Measurements from ENCODE around the gene MATR3.
"Not testable (repeated sequence)": the region's sequence is repeated elsewhere in the genome, so short reads cannot be mapped to it uniquely, and the experiment has no call there.

MATR3 gene

DNA sequence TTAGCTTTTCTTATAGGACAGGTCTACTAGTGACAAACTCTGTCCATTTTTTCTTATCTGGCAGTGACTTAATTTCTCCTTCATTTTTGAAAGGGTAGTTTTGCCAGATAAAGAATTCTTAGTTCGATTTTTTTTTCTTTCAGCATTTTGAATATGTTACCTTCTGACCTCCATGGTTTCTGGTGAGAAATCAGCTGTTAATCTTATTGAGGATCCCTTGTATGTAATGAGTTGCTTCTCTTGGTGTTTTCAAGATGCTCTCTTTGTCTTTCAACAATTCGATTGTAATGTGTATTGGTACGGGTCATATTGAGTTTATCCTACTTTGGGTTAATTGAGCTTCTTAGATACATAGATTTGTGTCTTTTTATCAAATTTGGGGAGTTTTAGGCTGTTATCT lies 60.6 kb downstream of the MATR3 start:
- DNase-seq (ENCODE audit: low read depth) = no peak

DNA sequence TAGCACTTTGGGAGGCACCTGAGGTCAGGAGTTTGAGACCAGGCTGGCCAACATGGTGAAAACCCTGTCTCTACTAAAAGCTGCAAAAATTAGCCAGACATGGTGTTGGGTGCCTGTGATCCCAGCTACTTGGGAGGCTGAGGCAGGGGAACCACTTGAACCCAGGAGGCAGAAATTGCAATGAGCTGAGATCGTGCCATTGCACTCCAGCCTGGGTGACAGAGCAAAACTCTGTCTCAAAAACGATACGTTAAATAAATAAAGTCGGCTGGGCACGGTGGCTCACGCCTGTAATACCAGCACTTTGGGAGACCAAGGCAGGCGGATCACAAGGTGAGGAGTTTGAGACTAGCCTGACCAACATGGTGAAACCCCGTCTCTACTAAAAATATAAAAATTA lies 62.4 kb downstream of the MATR3 start:
- not testable (repeated sequence) for DNase-seq (ENCODE audit: low read depth)

DNA sequence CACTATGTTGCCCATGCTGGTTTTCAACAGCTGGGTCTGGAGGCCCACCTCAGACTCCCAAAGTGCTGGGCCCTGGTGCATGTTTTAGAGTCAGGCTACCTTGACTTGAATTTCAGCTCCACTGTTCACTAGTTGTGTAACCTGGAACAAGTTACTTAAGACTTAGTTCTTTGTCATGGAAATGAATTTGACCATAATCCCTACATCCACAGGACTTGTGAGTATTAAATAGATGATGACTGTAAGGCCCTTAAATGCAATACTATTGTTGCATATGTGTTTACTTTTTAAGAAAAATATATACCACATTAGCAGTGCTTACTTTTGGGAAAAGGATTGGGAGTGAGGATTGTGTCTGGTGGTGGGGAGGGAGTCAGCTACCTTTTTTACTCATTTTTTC lies 64.5 kb downstream of the MATR3 start:
- no peak for DNase-seq (ENCODE audit: low read depth)

DNA sequence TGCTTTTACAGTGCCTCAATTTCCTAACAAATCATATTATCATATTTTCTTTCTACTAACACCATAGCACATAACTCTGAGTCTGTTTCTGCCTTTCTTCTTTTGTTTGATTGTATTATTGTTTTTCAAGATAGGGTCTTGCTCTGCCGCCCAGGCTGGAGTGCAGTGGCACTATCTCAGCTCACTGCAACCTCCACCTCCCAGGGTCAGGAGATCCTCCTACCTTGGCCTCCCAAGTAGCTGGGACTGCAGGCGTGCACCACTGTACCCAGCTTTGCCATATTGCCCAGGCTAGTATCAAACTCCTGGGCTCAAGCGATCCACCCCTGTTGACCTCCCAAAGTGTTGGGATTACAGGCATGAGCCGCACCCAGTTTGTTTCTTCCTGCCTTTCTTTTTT lies 66.8 kb downstream of the MATR3 start:
- DNase-seq (ENCODE audit: low read depth) = no peak

DNA sequence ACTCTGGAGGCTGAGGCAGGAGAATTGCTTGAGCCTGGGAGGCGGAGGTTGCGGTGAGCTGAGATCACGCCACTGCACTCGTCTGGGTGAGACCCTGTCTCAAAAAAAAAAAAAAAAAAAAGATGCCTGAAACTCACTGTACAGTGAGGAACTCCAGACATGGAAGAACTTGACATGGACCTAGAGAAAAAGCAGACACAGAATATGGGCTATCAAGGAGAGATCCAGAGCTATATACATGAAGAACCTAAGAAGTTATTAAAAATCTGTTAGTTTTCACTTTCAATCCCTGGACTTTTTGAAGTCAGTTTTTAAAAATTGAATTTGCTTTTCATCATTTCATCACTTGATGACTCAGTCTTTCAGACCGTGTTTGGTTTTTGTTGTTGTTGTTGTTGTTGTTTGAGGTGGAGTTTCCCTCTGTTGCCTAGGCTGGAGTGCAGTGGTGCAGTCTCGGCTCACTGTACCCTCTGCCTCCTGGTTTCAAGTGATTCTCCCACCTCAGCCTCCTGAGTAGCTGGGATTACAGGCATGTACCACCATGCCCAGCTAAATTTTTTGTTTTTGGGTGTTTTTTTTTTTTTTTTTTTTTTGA lies 68.4 kb downstream of the MATR3 start:
- DNase-seq (ENCODE audit: low read depth) = no peak

DNA sequence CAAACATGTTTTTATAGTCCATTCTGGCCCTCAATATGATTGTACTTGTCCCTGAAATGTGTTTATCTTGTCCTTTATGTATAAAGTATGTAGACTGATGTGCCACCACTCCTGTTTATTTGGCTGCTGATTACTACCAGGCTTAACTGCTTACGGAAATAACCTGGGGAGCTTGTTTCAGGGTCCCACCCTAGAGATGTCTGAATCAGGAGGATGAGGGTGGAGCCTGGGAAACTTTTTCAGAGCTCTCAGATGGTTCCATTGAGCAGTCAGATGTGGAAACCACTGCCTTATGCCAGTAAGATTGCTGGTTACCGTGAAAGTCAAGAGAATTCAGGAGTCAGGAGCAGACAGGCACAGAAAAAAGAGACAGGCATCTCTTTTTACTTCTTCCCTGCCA lies 70.4 kb downstream of the MATR3 start:
- DNase-seq (ENCODE audit: low read depth) = no peak

DNA sequence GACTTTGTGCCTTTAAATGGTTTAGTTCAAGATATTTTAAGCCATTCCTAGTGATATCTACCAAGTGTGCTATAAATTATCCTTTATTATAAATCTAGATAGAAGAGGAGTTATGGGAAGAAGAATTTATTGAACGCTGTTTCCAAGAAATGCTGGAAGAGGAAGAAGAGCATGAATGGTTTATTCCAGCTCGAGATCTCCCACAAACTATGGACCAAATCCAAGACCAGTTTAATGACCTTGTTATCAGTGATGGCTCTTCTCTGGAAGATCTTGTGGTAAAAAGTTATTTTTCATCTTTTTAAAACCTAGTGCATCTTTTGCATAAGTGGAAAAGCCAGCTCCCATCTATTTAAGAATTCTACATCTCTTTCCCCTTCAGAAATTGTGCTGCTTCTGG lies 70.9 kb downstream of the MATR3 start:
- DNase-seq (ENCODE audit: low read depth) = no peak

DNA sequence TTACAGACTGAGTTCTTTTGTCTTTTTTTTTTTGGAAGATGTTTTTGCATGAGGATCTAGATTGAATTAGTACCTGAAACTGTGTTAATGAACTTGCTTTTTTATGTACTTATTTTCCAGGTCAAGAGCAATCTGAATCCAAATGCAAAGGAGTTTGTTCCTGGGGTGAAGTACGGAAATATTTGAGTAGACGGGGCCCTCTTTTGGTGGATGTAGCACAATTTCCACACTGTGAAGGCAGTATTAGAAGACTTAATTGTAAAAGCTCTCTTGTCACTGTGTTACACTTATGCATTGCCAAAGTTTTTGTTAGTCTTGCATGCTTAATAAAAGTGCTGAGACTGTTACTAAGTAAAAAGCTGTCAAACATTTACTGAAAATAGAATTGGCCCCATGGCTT lies 75.1 kb downstream of the MATR3 start:
- DNase-seq (ENCODE audit: low read depth) = no peak

DNA sequence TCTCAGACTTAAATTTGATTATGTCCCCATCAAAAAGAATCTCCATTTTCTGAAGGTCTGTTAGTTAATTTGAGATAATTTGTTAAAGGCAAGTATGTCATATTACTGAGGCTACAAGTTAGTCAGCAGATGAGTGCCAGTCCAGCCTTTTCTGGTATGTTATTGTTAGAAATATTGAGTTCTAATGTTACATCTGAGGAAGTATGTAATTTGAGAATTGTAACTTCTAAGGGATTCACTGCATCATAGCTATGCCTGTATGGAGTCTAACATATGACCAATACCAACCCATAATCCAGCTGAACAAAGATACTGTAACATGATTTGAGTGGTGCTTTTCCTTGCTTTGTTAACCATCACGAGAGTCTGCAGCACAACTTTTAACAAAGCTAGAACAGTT lies 75.6 kb downstream of the MATR3 start:
- DNase-seq (ENCODE audit: low read depth) = no peak

DNA sequence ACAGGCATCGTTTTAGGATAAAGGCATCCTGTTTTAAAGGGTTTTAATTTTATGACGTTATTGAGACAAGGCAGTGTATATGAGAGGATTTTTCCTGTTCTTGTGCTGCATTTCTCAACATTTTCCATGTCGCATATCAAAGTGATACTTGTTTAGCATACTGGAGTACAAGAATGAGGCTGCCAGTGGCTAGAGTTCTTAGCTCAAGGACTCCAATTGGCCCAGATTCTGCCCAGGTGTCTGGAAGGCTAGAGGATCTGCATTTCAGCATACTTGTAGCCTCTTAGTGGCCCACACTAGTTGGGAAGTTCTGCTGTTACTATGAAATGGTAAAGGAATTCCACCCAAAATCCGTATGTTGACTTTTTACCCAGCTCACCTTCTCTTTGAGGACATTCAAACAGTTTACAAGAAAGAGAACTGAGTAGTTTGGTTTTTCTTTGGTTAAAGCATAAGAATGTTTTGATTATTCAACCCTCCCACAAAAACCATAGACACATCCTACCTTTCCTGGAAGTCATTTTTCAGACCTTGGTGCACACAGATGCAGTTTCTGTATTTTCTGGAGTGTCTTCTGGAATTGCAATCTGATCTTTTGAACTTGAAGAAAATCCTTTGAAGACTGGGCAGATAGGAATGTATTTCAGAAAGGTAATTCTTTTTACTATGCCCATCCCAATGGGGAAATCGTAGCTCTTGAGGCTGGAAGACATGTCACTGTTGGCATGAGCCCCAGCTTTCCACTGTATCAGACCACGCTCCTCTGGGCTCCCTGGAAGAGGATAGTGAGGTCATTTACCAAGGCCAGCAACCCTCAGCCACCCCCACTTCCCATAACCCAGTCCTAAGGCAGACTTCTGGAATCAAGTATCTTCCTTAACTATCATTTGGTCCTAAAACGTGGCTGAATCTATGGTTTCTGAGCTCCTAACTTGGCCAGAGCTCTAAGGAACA lies 78.2 kb downstream of the MATR3 start:
- no peak for DNase-seq (ENCODE audit: low read depth)

DNA sequence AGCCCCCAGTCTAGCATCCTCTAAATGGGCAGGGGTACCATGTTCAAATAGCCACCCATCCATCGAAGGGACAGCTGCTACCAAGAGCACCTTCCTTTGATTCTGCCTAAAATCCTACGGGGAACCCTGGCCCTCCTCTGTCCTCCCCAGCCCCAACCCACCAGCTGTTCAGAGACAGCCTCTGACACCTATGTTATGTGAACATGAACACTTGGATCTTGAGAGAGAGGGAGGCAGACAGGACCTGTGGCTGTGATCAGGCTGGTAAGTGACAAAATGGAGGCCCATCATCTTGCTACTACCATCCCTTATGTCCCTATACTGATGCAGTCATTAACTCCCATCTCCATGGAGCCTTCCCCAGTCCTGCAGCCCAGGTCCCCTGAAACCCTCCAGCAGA lies 81.4 kb downstream of the MATR3 start:
- DNase-seq (ENCODE audit: low read depth) = no peak

DNA sequence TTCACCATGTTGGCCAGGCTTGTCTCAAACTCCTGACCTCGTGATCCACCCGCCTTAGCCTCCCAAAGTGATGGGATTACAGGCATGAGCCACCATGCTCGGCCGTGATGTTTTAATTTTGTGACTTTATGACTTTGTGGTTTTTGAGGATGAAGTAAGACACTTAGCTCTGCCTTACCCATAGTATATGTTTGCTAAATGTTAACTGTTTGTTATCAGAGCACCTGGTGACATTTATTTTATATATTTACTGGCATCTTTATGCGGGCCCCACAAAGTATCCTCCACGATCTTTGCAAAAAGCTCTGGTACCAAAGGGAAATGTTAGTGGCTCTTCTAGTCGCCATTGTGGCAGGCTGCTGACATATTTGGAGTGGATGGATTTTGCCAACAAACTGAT lies 82.8 kb downstream of the MATR3 start:
- DNase-seq (ENCODE audit: low read depth) = no peak

DNA sequence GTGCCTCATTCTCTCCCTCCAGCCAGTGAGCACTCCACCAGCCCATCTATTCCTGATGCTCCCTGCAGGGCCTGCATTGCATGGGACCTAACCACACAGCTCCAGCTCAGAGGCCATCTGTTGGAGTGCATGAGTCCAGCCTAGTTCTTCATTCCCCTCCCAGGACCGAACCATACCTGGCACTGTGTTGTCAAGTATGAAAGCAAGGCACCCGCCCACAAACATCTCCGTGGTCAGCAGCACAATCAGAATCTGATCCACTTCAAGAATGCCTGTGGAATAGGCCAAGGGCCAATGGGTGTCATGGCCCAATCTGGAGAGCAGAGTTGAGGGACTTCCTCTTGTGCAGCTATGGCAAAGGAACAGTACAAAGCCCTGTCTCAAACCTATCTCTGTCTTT lies 83.7 kb downstream of the MATR3 start:
- no peak for DNase-seq (ENCODE audit: low read depth)

DNA sequence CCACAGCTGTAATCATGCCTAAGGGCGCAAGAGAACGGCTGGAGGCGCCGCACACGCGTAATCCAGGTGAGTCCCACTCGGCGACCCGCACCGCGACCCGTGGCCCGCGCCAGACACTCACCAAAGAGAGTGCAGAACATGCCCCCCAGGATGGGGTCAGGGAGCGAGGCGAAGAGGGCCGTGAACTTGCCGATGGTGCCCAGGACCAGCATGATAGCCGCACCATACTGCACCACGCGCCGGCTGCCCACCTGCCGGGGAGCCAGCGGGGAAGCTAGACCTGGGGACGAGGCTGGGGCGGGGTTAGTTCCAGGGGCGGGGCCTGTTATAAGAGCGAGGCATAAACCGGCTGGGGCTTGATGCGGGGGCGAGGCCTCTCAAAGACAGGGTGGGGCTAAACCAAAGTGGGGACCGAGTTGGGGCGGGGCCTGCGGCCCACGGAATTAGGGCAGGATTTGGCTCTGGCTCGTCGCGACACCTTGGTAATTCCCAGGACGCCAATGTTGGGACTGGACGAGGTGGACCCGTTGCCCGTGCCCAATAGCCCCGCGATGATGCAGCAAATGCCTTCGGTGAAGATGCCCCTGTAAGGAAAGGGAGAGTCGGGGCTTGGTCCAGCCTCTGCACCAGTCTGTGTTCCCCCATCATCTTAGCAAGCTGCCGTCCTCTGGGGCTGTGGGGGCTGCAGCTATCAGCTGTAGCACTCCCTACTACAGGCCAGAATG lies 84.7 kb downstream of the MATR3 start:
- no peak for DNase-seq (ENCODE audit: low read depth)

DNA sequence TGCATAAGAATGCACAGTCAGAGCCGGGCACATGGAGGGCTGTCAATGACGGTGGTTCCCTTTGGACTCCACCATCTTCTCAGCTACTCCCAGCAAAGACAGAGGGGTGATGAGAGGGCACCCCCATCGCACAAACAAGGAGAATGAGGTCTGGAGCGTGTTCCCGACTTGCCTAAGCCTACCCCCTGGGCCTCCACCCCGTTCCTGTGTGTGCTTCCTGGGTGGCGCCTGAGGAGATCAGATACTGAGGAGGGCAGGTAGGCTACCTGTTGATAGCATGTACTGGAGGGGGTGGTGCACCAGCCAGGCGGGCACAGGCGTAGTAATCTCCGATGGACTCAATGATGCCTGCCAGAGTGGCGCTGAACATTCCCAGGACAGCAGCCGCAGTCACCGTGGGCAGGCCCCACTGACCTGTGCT lies 85.4 kb downstream of the MATR3 start:
- no peak for DNase-seq (ENCODE audit: low read depth)

DNA sequence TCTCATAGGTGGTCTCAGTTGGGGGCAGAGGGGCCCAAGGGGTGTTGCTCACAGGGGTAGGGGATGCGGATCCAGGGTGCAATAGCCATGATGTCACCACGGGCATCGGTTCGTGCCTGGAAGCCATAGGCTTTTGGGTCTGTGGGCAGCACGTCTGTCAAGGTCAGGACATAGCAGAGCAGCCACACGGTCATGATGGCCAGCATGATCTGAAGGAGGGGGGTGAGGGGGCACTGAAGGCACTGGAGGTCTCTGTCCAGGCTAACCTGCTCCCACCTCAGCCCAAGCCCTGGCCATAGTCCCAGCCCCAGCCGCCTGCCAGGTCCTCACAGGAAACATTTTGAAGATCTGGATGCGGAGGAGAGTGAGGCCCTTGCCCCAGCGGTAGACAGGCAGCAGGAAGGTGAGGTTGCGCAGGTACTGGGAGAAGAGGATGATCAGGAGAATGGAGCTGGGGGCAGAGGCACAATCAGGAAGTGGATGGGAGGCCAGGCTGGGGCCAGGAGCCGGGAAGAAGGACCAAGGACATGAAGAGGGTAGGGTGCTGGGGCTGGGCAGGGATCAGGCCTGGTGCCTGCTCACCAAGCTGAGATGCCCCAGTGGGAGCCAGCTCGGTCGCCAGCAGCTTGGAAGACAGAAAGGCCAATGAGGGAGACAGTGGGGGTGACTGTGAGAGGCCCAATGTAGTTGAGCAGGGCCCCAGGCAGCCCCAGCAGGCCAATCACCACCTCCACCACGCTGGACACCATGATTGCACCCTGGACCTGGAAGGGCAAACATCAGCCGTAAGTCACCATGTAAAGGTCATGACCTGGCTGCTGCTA lies 86.3 kb downstream of the MATR3 start:
- no peak for DNase-seq (ENCODE audit: low read depth)
